T-cell (primary cell): ENCODE results near the gene SERPINE1. TPM values are rescaled to one million over a fixed set of nuclear protein-coding genes. Genes with fewer than 3 reads are reported as not detected.
A peak's percentile ranks its signal among the peaks of the same experiment; 100 is the strongest.

Experiments used
- ATAC-seq, 4 experiments: fragments of 200-7000 bp in 3 of 4; fragments of 150-1000 bp in 1 of 4; cut with Tn5 transposase; replicated peaks in 1 of 4; 1 replicate in 3 of 4; 2 replicates in 1 of 4; pipeline ENCODE4 v1.10.0; 2021; ENCODE audit warnings: moderate library complexity in 3 of 4, mild to moderate bottlenecking in 2 of 4, moderate number of reproducible peaks in 1 of 4
- CTCF ChIA-PET, 2 donors: fragments of 300-600 bp; sonication (Branson Sonifier 250); formaldehyde crosslinking; loops; one replicate each; lab custom pipeline; 2022; ENCODE audit warnings: antibody characterized with exemption in 2 of 2; lab: Charles Lee
- POLR2A ChIA-PET, 2 donors: fragments of 300-600 bp; sonication (Branson Sonifier 250); formaldehyde crosslinking; loops; one replicate each; lab custom pipeline; 2022; ENCODE audit warnings: antibody characterized with exemption in 2 of 2; lab: Charles Lee
- DNase-seq, 35 experiments: peaks; one replicate each; pipeline versions ENCODE4 v3.0.0 to v3.0.0-alpha.2; 2013 to 2023
- H3K27ac ChIP-seq: one replicate; pipeline ENCODE4 v1.5.1; 2013; ENCODE audit warnings: low read length
- H3K27me3 ChIP-seq, 2 experiments: replicated peaks in 1 of 2; 1 replicate in 1 of 2; 2 replicates in 1 of 2; pipeline versions ENCODE4 v1.6.1 to v1.7.0; 2013; ENCODE audit warnings: low read length in 1 of 2, mixed read lengths in 1 of 2; ENCODE audit not compliant: control insufficient read depth in 2 of 2, insufficient read depth in 2 of 2; ENCODE audit errors: extremely low read depth in 1 of 2
- H3K36me3 ChIP-seq, 2 donors: 1 replicate in 1 of 2; 2 replicates in 1 of 2; pipeline versions ENCODE4 v1.6.1 to v1.7.0; 2013; ENCODE audit warnings: low read length in 1 of 2; ENCODE audit not compliant: control insufficient read depth in 2 of 2, insufficient read depth in 1 of 2; ENCODE audit errors: extremely low read depth in 1 of 2
- H3K4me1 ChIP-seq, 2 experiments: 1 replicate in 1 of 2; 2 replicates in 1 of 2; pipeline versions ENCODE4 v1.6.1 to v1.7.0; 2013; ENCODE audit warnings: low read length in 2 of 2, mixed read lengths in 1 of 2; ENCODE audit not compliant: insufficient read depth in 2 of 2, control insufficient read depth in 1 of 2; ENCODE audit errors: extremely low read depth in 1 of 2
- H3K4me3 ChIP-seq, 2 donors: 1 replicate in 1 of 2; 2 replicates in 1 of 2; pipeline versions ENCODE4 v1.5.1 to v1.7.0; 2013; ENCODE audit warnings: mild to moderate bottlenecking in 2 of 2, low read length in 1 of 2, moderate library complexity in 1 of 2; ENCODE audit not compliant: control insufficient read depth in 1 of 2; ENCODE audit errors: extremely low read depth in 1 of 2
- H3K9me3 ChIP-seq: 2 replicates; pipeline ENCODE4 v1.7.0; 2013
- H3K27ac Mint-ChIP-seq, 2 donors: one replicate each; pipeline ENCODE4 v1.8.0; 2020 to 2021; ENCODE audit warnings: mild to moderate bottlenecking in 2 of 2, mixed read lengths in 2 of 2
- H3K27me3 Mint-ChIP-seq, 2 donors: one replicate each; pipeline ENCODE4 v1.8.0; 2021 to 2022; ENCODE audit warnings: mixed read lengths in 2 of 2
- H3K36me3 Mint-ChIP-seq: one replicate; pipeline ENCODE4 v1.8.0; 2021; ENCODE audit warnings: mixed read lengths
- H3K4me1 Mint-ChIP-seq, 3 donors: one replicate each; pipeline ENCODE4 v1.8.0; 2020 to 2022; ENCODE audit warnings: mixed read lengths in 3 of 3, mild to moderate bottlenecking in 1 of 3
- H3K4me3 Mint-ChIP-seq, 3 donors: one replicate each; pipeline ENCODE4 v1.8.0; 2020 to 2022; ENCODE audit warnings: mild to moderate bottlenecking in 3 of 3, mixed read lengths in 3 of 3, moderate library complexity in 3 of 3
- H3K9me3 Mint-ChIP-seq, 3 donors: one replicate each; pipeline ENCODE4 v1.8.0; 2020 to 2022; ENCODE audit warnings: mixed read lengths in 3 of 3
- WGBS: methylation state at CpG from one replicate; pipeline ENCODE4 v1.1.5; 2013; ENCODE audit warnings: missing lambda C conversion rate; ENCODE audit not compliant: insufficient coverage; 5-methylcytosine and 5-hydroxymethylcytosine counted together
- total RNA-seq, 35 experiments: library from RNA in 6 of 35; stranded (reverse) in 6 of 35; fragments of 120-200 nt in 1 of 35; gene quantifications; one replicate each; pipeline versions ENCODE4 v1.2.1 to v1.2.4 and lab custom pipeline; 2013 to 2026

The SERPINE1 gene
- total RNA-seq (under 1 TPM in 4 of 5 donors, not detected in 1; 0.18 to 0.79 (median 0.51) TPM), total RNA-seq (lab: John Stamatoyannopoulos, UW) (0 to 4.5 (median 0.64) reads per million in 29 experiments)
- 0.07 TPM for total RNA-seq (2013)

DNA sequence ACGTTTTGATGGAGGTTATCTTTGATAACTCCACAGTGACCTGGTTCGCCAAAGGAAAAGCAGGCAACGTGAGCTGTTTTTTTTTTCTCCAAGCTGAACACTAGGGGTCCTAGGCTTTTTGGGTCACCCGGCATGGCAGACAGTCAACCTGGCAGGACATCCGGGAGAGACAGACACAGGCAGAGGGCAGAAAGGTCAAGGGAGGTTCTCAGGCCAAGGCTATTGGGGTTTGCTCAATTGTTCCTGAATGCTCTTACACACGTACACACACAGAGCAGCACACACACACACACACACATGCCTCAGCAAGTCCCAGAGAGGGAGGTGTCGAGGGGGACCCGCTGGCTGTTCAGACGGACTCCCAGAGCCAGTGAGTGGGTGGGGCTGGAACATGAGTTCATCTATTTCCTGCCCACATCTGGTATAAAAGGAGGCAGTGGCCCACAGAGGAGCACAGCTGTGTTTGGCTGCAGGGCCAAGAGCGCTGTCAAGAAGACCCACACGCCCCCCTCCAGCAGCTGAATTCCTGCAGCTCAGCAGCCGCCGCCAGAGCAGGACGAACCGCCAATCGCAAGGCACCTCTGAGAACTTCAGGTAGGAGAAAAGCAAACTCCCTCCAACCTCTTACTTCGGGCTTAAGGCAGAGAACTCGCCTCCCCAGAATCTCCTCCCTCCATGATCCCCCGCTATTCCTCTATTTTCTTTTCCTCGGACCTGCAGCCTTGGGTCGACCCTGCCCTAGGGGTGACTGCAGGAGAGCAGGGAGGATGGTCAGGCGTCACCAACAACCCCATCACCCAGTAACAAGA, at the start of gene SERPINE1:
TSS of gene SERPINE1 (plus strand) at position 454 of the 809 bp plus-strand sequence. CDS start 1,290 bp downstream, outside the sequence.
- peak within 1 kb of the TSS; percentile 12 to 28 for H3K27ac Mint-ChIP-seq
- POLR2A ChIA-PET, result no interaction called here

DNA sequence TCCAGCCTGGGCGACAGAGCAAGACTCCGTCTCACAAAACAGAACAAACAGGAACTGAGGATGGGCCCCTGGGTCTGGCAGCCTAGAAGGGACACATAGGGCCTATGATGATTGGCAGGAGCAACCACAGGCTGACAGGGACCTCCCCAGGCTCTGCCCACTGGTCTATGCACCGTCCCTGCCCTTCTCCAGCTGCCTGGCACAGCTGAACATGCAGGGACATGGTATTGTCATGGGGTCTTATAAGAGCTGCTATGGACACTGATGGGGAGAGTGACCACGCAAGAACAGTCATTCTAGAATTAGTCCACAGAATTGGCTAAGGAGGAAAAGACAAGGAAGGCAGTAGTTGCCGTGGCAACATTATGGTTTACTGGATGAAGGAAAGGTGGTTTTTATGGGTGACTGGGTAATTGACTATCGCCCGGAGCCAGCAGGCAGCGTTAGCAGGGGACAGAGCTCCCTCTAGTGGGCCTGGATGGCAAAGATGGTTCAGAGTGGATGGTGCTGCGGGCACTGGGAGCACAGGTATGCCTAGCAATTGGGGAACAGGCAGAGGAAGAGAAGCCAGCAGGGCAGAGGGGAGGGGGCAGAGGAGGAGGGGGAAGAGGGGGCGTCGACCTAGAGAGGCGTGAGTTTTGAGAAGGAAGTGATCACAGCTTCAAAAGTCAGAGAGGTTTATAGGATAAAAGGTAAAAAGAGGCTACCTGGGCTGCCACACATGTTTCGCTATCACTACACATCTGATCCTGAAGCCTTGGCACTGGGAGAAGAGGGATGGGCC, 49.4 kb upstream of the SERPINE1 start:
- peaks cover 2 to 7% of the 10 kb centered on the region in 2 experiments for H3K4me1 ChIP-seq
- ATAC-seq, result peak; percentile 98 to 99 (median 98)
- Mint-ChIP-seq H3K4me3 (no peak overlapping the region), H3K4me1 (peaks cover 0 to 5% (median 1%) of the 10 kb centered on the region in 3 donors), H3K36me3 (no peaks in the 10 kb centered on the region), H3K27ac (no peak overlapping the region), H3K27me3 (peaks cover 1 to 6% of the 10 kb centered on the region in 2 donors), H3K9me3 (no peaks in the 10 kb centered on the region)
- no peak overlapping the region for H3K4me3 ChIP-seq
- H3K27ac ChIP-seq, result no peak overlapping the region
- ChIA-PET POLR2A (no interaction called here), CTCF (interaction anchor here (0.5 to 1.0 kb wide), 14 partner anchors 19 to 1922 kb away, joined by 3 to 8 read pairs (median 4); partner anchors contain the start of genes POP7 (in 1 of the 2) and SRRT (in 1 of the 2))
- DNase-seq, result peak; percentile 62 to 88 (median 76)
- H3K9me3 ChIP-seq, result no peaks in the 10 kb centered on the region
- WGBS, result 22% methylated on average over 10 of the region's 13 CpGs
- no peaks in the 10 kb centered on the region for H3K36me3 ChIP-seq
- peaks cover 0 to 12% of the 10 kb centered on the region in 2 experiments for H3K27me3 ChIP-seq

More for the DNA sequence above, at the start of gene SERPINE1:
- DNase-seq (peak in 34 of 35 experiments; percentile 8 to 53 (median 31)), ATAC-seq (peak; percentile 84 to 92 (median 86))
- peaks cover 32 to 42% (median 36%) of the 10 kb centered on the region in 3 donors for H3K4me1 Mint-ChIP-seq
- no peak within 1 kb of the TSS for H3K27ac ChIP-seq
- peaks cover 40 to 67% of the 10 kb centered on the region in 2 donors for H3K27me3 Mint-ChIP-seq
- no peaks in the 10 kb centered on the region for H3K9me3 ChIP-seq
- WGBS, result 14% methylated on average over 9 of the region's 22 CpGs
- H3K36me3 ChIP-seq, result no peaks in the 10 kb centered on the region
- peak within 1 kb of the TSS in 1 of 2 donors; percentile 12 for H3K4me3 ChIP-seq
- H3K9me3 Mint-ChIP-seq, result no peaks in the 10 kb centered on the region
- H3K4me3 Mint-ChIP-seq, result peak within 1 kb of the TSS; percentile 32 to 56 (median 50)
- CTCF ChIA-PET, result interaction anchor here in 1 of 2 donors (0.6 to 1.4 kb wide), 2 partner anchors 17 to 67 kb away, joined by 5 to 7 read pairs; no protein-coding TSS in a partner anchor
- peaks cover 2 to 79% of the 10 kb centered on the region in 2 experiments for H3K27me3 ChIP-seq
- peaks cover 3 to 27% of the 10 kb centered on the region in 2 experiments for H3K4me1 ChIP-seq
- no peaks in the 10 kb centered on the region for H3K36me3 Mint-ChIP-seq

DNA sequence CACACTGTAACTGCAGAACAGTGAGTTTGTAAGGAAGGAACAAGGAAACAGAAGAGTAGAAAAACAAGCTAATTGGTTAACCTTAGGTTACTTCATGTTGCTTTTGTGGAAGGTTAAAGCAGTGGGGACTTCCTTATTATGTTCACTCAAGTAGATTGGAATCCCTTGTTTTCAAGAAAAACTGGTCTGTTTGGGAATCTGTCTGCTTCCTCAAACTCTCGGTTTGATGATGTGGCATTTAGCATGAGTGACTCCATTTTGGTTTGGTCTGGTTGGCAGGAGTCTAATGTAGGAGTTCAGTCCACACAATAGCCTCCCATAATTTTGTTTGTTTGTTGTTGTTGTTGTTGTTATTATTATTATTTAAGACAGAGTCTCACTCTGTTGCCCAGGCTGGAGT, 45.5 kb upstream of the SERPINE1 start:
- H3K27me3 Mint-ChIP-seq, result no peaks in the 10 kb centered on the region
- no peaks in the 10 kb centered on the region for H3K9me3 ChIP-seq
- ATAC-seq (no peak), DNase-seq (no peak)
- no peak overlapping the region for H3K4me3 Mint-ChIP-seq
- peaks cover 0 to 11% of the 10 kb centered on the region in 2 experiments for H3K27me3 ChIP-seq
- no peaks in the 10 kb centered on the region for H3K36me3 ChIP-seq
- CTCF ChIA-PET, result interaction anchor here in 1 of 2 donors (0.7 kb wide), 1 partner anchor 20 kb away, joined by 3 read pairs; no protein-coding TSS in a partner anchor
- H3K4me1 Mint-ChIP-seq, result peaks cover 8 to 23% (median 16%) of the 10 kb centered on the region in 3 donors
- peaks cover 10 to 22% of the 10 kb centered on the region in 2 experiments for H3K4me1 ChIP-seq
- H3K27ac Mint-ChIP-seq, result no peak overlapping the region
- H3K4me3 ChIP-seq, result no peak overlapping the region
- no peaks in the 10 kb centered on the region for H3K9me3 Mint-ChIP-seq
- POLR2A ChIA-PET, result interaction anchor here in 1 of 2 donors (0.7 kb wide), 1 partner anchor 204 kb away, joined by 3 read pairs; no protein-coding TSS in a partner anchor
- H3K27ac ChIP-seq, result no peak overlapping the region
- WGBS, result no CpG with 5 or more reads among the region's 1 CpG
- no peaks in the 10 kb centered on the region for H3K36me3 Mint-ChIP-seq

DNA sequence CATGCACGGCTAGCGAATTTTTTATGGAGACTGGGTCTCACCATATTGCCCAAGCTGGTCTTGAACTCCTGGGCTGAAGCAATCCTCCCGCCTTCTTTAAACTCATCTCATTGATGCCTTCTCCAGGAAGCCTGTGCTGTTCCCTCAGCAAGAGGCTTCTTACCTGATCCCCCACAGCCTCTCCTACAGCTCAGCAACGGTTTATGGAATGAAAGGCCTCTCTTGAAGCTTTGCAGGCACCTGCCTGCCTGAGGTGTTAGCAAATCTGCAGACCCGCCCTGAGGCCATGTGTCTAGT, 42.1 kb upstream of the SERPINE1 start:
- peaks cover 4% of the 10 kb centered on the region for H3K36me3 Mint-ChIP-seq
- peak overlapping the region in 1 of 2 donors; percentile 98 for H3K4me3 ChIP-seq
- no peak for ATAC-seq

DNA sequence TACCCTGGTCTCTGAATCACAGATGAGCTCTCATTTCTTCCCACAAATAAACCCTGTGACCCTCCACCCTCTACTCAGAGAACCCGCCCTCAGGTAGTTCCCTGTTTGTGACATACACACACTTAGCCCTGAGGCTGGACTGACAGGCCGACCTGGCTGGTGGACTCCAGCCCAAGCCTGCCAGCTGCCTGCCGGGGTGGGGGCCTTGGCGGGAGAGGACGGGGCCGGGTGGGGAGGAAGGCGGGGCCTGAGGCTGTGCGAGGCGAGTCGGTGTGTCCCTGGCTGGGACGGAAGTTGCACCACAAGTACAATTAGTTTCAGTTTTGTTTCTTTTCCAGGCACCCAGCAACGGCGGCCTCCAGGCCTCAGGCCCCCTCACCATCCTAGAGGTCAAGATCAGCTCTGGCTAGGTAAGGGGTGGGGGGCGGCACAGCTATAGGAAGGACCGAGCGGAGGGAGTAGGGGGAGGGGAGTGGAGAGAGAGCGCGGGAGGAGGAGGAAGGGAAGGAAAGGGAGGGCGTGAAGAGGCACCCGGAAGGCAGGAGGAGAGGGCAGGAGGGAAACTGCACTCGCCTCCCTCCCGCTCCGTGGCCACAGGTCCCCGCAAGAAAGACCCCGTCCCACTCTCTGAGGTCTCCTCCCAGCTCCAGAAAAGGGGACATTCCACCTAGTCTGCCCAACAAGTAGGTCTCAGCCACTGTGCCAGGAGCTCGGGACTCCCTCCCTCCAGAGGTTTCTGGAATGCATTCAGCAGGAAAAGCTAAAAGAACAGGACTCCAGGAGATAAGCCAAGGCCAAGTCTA, 41.5 kb upstream of the SERPINE1 start, which contains the start of gene TRIM56:
TSS of gene TRIM56 (plus strand) at position 320 of the 803 bp plus-strand sequence. CDS start 1,832 bp downstream, outside the sequence.
- peak within 1 kb of the TSS; percentile 93 to 98 for H3K4me3 ChIP-seq
- ATAC-seq, result peak; percentile 94 to 96 (median 96)
- peaks cover 11 to 54% of the 10 kb centered on the region in 2 experiments for H3K4me1 ChIP-seq
- Mint-ChIP-seq H3K36me3 (peaks cover 5% of the 10 kb centered on the region), H3K27ac (peak within 1 kb of the TSS; percentile 99), H3K4me1 (peaks cover 8 to 44% (median 35%) of the 10 kb centered on the region in 3 donors), H3K27me3 (no peaks in the 10 kb centered on the region), H3K9me3 (no peaks in the 10 kb centered on the region), H3K4me3 (peak within 1 kb of the TSS; percentile 95 to 98 (median 97))
- 2% methylated on average over 4 of the region's 26 CpGs for WGBS
- ChIA-PET POLR2A (interaction anchor here in 1 of 2 donors (0.5 kb wide), 1 partner anchor 249 kb away, joined by 3 read pairs; no protein-coding TSS in a partner anchor), CTCF (interaction anchor here (0.5 to 0.9 kb wide), 4 partner anchors 8 to 1204 kb away, joined by 3 to 4 read pairs (median 3); no protein-coding TSS in a partner anchor)
- peak; percentile 52 to 84 (median 71) for DNase-seq
- H3K27me3 ChIP-seq, result no peaks in the 10 kb centered on the region
- peaks cover 19 to 30% of the 10 kb centered on the region in 2 donors for H3K36me3 ChIP-seq
- H3K9me3 ChIP-seq, result no peaks in the 10 kb centered on the region
- H3K27ac ChIP-seq, result peak within 1 kb of the TSS; percentile 87

More for the DNA sequence above, 42.1 kb upstream of the SERPINE1 start:
- Mint-ChIP-seq H3K4me3 (peak overlapping the region; percentile 95 to 98 (median 97)), H3K4me1 (peaks cover 8 to 42% (median 33%) of the 10 kb centered on the region in 3 donors), H3K9me3 (no peaks in the 10 kb centered on the region), H3K27ac (peak overlapping the region; percentile 99), H3K27me3 (no peaks in the 10 kb centered on the region)
- Histone ChIP-seq H3K27ac (peak overlapping the region; percentile 87), H3K27me3 (no peaks in the 10 kb centered on the region), H3K36me3 (peaks cover 19 to 29% of the 10 kb centered on the region in 2 donors), H3K4me1 (peaks cover 11 to 49% of the 10 kb centered on the region in 2 experiments), H3K9me3 (no peaks in the 10 kb centered on the region)
- peak in 1 of 35 experiments; percentile 6 for DNase-seq
- CTCF ChIA-PET, result interaction anchor here in 1 of 2 donors (0.5 to 0.9 kb wide), 3 partner anchors 8 to 603 kb away, joined by 3 to 4 read pairs (median 3); no protein-coding TSS in a partner anchor
- POLR2A ChIA-PET, result interaction anchor here in 1 of 2 donors (0.5 kb wide), 1 partner anchor 249 kb away, joined by 3 read pairs; no protein-coding TSS in a partner anchor
- whole genome bisulfite sequencing, result 57% methylated on average over 5 of the region's 5 CpGs
